Activated CD4-positive, alpha-beta T cell treated with anti-CD3 and anti-CD28 coated beads for 24 hours (primary cell): ENCODE results near the gene NAV3.
"Not testable (repeated sequence)": the region's sequence is repeated elsewhere in the genome, so short reads cannot be mapped to it uniquely, and the experiment has no call there.

Source experiments
- DNase-seq, 2 donors: peaks; one replicate each; pipeline ENCODE4 v3.0.0-alpha.2; 2020; ENCODE audit warnings: low read depth in 2 of 2

The NAV3 gene

DNA sequence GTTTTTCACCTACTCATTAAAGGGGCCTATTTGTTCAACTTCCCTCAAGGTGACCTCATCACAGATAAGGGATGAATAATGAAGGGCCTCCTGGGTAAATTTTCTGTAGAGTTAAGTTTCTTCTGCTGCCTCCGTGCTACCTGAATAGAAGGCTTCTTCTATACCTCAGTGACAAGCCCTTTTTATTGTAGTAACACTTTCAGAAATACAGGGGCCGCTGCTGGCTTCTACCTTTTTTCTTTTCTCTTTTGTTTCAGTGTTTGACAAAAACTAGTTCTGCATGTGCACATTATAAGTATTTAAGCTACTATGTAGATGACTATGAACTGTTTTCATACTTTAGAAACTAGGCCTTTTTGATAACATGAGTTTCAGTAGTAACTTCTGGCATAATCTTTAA, 207.0 kb downstream of the NAV3 start:
- no peak for DNase-seq

DNA sequence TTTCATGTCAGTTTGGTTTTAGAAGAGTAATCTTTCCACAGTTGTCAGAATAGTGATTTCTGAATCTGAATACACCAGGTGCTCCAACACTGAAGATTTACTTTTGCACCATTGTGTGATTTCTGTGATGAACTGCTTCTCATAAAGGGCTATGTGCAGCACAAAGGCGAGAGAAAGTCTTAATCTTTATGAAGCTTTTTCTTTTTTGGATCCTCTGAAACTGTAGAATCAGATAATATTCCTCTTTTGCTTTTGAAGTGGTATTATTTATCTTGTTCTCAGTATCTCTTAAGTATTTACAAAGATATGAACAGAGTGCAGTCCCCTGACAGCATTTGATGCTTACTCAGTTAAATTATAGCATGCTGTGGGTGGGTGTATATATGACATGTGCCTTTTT, 207.8 kb downstream of the NAV3 start:
- no peak for DNase-seq

DNA sequence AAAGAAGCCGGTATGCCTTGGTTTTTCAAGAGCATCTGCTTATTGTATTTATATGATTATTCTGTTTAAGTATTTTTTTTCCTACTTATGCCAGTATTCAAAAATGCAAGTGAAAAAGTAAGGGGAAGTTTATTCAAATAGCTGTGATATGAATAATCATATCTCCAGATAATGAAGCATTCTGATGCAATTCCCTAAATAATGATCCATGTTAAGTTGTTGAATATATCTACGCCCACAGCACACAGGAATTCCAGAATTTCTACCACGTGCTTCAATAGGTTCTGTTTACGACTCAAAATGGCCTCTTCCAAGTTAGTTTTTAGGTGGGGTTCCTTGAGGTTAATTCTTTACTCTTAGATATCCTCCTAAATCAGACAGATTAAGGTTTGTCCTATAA, 208.3 kb downstream of the NAV3 start:
- DNase-seq = no peak

DNA sequence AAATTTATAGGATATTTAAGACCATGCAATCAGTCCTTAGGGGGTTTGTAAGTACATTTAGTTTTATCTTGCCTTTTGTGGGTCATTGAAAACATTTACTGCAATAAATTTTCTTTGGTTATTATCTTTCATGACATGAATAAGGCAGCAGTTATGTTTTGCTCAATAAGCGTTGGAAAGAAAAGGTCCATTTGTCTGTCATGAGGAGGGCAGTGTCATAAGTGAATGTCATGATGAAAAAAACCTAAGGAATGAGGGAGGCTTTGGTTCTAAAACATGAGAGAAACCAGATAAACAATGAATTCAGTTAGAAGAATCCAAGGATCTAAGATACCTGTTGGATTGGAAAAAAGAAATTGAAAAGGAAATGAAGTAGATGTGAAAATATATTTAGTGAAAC, 209.4 kb downstream of the NAV3 start:
- no peak for DNase-seq

DNA sequence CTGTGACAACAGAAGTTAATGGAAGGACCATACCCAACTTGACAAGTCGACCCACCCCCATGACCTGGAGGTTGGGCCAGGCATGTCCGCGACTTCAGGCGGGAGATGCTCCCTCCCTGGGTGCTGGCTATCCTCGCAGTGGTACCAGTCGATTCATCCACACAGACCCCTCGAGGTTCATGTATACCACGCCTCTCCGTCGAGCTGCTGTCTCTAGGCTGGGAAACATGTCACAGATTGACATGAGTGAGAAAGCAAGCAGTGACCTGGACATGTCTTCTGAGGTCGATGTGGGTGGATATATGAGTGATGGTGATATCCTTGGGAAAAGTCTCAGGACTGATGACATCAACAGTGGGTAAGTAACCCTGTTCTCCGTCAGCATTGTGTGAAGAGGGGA, 220.1 kb downstream of the NAV3 start:
- DNase-seq = no peak

DNA sequence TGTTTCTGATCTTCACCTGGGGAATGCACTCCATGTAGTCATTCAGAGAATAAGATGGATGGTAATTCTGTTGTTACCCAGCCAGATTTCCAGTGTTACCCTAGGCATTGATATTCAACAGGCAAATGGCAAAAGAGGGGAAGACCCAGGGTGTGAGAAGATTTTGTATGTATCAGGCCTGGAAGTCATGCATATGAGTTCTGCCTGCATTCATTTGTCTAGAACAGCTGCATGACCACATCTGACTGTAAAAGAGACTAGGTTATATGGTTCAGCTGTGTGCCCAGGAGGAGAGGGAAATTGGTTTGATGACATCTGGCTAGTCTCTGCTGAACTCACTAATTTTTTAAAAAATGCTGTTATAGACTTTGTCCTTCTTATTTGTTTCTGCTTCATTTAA, 224.9 kb downstream of the NAV3 start:
- DNase-seq = no peak

DNA sequence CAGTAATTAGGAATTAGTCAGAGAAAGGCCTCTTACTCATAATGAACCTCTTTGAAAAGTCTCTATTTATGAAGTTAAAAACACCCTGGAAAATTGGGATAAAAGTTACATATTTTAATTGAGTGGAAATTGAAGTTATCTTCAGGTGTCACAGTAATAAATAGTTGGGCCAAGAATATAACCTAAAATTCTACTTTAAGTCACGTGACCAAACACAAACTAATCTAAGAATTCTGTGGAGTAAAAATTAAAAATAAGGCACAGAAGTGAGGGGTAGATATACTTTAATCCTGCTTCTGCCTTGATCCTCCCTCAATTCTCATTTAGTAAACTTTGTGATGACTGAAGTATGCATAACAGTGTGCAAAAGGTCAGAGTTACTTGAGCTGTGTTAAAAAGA, 226.4 kb downstream of the NAV3 start:
- no peak for DNase-seq

DNA sequence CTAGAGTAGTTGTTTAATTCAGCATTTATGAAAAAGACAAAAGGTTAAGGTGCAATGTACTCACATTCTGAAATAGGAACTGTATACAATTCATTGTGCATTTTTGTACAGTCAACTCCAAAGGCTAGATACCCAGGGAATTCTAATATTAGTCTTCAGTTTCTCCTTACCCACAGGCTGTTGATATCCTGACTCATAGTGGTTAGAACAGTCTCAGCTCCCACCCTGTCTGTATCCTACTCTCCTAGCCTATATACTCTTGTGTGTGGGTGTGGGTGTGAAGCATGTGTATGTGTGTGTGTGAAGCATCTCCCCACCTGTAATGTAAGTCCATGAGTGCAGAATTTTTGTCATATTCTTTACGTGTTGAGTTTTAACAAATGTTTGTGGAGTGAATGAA, 229.5 kb downstream of the NAV3 start:
- DNase-seq = no peak

DNA sequence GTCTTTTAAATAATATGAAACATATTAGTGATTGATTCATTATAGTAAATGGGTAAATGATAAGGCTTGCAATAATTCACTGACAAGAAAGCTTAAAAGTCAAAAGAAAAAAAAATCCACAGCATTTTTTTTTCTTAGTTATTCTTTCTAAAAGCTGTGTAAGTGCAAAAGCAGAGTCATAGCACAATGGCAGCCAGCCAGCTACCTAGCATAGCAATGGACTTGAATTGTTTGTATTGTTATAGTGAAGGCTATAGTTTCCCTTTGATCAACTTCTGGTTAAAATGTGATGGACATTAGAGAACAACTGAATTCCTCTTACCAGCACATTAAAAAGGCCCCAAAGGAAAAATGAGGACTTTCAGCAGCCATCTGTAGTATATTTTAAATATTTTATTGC, 232.1 kb downstream of the NAV3 start:
- DNase-seq = no peak

DNA sequence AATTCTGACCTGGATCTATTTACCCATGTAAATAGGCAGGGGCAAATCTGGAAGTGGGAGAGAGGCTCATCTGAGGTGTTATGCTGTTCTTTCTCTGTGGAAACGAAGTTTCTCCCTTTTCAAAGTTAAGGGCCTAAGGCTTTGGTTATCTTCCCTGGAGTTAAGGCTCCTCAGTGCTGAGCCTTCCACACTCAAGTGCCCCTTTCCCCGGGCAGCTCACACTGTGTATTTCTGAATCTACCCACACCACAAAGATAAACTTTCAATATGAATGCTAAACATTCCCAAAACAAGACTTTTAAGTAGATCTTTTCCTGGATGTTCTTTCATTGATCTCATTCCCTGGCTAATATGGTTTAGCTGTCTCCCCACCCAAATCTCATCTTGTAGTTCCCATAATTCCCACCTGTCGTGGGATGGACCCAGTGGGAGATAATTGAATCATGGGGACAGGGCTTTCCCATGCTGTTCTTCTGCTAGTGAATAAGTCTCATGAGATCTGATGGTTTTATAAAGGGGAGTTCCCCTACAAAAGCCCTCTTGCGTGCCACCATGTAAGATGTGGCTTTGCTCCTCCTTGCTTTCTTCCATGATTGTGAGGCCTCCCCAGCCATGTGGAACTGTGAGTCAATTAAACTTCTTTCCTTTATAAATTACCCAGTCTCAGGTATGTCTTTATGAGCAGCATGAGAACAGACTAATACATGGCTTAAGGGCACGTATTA, 251.1 kb downstream of the NAV3 start:
- DNase-seq = no peak

DNA sequence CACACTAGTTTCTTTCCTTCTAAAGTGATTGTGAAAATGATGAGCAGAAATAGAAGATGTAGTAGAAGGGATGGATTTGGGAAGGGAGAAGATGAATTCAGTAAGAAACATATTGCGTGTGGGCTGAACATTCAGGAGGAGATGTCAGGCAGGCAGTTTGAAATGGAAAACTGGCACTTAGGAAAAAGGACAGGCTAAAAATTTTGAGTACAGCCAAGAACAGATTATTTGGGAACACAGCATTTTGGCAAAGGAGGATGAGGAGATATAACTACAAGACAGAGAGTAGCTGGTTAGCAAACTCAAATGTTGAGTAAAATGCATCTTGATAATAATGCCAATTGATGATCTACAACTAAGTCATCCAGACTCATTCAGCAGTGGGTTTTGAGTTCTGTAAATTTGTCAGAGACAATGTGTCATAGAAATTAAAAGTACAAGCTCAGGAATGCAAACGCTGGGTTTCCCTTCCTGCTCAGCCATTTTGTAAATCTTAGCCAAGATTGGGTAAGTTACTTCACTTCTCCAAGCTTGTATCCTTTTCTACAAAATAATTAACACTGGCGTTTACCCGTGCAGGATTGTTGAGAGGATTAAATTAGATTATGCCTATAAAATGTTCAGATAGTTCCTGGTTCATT, 255.0 kb downstream of the NAV3 start:
- DNase-seq = no peak

DNA sequence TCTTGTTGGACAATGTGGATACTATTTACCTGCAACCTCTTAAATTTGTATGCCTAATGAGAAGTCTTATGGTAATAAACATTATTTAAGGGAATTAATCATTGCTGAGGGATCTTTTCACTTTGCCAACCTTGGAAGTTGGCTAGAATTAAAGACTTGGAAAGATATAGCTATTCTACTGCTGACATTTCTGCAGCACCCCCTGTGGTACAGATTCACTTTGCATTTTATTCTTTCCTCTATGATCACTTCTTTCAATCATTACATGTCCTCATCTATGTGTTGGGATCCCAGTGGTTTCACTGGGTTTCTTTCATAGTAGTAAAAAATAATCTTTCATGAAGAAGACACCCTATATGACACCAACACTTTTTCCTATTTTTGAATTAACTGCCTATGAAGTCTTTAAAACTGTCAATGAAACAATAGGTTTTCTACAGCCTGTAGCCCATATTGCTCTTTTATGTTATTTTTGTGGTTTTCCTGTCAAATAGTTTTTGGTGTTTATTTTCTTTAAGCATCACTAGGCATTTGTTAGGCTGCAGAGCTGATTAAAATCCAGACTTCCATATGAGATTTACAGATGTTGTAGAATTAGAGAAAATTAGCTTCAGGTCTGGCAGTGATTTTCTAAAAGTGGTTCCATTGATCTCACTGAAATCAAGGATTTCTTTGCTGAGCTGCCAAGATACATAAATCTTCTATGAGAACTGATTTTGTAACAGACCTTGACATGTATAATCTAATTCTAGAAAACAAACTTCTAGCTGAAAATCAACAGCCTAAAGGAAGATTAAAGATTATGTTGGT, 256.1 kb downstream of the NAV3 start:
- DNase-seq = no peak

DNA sequence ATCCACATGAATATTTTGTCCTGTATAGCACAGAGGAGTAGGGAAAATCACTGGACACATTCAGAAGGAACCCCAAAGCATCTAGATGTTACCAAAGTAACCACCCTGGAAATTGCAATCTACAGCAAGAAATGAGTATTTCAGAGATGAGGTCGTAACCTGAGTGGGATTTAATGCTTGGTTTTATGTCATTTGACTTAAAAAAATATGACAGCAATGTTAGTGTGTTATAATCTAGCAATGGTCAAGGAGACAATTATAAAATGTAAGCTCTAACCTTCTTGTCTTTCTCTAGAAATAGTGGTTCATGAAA, 256.6 kb downstream of the NAV3 start:
- DNase-seq = no peak

DNA sequence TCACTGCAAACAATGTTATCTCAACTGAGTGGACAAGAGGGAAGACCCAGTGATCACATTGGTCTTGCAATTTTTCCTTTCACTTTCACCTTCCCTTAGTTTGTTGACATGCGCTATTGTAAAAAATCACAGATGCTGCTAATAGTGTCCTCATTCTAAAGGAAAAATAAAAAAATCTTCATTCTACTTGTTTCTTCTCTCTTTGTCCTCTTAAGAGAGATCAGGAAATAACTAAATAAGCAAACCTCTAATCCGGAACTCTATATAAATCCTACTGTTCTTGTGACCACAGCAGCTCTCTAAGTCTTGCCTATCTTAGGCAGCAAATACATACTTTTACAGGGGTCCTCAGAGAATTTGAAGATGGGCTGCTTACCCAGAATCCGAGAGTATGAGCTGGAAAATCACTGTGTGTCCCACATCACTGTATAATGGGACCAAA, 257.7 kb downstream of the NAV3 start:
- no peak for DNase-seq

DNA sequence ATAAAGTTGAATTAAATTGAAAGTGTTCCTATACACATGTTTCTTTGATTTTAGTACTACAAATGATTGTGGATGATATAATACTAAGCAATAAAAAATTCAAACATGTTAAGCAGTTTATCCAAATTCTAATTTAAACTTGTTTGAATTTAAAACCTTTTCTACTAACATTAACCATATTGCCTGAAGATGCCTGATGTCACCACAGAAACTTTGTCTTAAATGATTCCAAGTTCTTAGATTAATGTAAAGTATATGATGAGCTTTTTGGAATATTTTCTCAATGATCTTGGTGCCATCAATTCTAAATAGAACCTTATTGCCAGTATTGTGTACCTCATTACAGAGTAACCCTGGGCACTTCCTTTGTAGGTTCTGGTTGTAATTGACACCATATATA, 259.6 kb downstream of the NAV3 start:
- no peak for DNase-seq

DNA sequence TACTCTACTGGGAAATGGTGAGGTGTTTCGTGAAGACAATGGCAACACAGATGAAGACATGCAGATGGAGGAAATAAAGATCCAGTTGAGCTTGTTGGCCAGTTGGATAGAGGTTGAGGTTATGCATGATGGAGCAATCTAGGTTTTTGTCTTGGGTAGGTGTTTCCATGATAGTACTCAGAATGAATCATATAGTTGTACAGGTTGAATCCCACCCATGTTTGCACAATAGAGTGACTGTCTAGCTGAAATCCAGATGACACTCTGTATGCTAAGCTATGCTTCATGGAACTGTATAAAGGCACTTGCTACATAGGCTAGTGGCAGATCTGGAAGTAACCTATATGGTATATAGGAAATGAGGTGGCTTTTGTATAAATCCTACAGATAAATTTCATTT, 264.9 kb downstream of the NAV3 start:
- no peak for DNase-seq

DNA sequence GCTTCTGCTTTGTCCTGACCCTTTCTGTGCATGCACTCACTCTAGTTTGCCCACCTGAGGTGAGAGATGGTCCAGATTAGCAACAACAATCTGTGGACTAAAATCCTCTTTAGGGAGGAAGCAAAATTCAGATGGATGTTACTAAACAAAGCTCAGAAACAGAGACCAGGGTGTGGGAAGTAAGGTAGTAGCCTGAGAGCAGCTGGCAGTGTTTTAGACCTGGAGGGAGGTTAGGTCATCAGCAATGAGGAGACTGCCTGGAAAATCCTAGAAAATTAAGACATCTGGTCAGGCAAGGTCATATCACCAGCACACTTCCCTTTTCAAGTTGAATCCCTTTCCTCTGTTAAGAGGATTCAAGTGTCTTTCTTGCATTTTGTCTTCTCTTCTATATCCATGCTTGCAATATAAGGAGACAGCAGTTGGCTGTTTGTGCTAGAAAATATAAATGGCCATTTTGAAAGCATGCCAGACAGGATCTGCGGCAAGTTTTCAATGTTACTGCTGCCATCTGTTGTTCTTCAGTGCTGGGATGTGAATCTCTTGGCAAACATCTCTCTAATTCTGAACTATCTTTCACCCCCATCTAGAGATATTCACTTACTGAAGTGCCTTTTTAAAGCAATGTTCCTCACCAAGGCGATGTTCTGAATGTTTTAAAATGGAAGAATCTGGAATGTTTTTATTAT, 266.4 kb downstream of the NAV3 start:
- DNase-seq = no peak

DNA sequence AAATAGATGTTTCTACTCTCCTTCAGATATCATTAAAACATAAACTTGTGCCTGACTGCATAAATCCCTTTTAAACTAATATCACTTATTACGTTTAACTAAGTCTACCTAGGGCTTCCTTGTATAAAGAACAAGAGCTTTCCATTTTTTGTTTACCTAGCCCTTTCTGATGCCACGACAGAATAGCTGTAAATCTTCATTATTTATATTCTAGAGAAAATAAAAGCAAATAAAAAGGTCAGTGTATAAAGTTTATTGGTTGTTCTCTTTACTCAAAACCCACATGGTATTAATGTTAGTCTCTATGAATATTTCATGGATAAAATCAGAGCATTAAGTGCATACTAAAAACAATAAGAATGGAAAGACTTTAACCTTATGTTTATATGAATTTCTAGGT, 269.1 kb downstream of the NAV3 start:
- no peak for DNase-seq

DNA sequence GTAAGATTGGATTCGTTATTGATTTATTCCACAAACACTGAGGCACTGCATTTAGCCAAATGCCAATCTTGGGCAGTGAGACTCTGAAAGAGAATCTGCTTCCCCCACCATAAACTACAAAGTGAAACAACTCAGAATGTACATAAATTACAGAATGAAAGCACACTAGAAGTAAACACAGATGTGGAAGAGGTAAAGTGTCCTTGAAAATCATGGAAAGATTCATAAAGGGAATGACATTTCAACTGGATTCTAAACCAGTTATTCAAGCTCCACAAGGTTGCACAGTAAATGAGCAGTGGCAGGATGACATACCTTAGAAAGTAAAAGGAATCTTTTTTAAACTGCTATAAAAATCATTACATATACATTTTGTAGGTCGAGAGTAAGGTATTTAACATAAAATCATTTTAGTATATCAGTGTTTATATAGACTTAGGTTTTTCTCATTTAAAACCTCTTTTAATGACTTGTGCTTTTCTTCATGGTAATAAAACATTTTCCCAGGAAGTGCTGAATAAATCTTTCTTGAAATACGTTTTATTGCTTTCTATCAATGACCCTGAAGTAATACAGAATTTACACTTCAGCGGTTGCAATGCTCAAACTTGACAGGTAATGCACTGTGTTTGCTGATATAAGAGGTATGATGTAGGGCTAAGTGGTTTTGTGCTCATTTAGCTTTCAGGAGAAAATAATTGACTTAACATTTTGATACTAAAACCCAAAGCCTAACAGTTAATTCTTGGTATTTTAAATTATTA, 270.6 kb downstream of the NAV3 start:
- DNase-seq = no peak

DNA sequence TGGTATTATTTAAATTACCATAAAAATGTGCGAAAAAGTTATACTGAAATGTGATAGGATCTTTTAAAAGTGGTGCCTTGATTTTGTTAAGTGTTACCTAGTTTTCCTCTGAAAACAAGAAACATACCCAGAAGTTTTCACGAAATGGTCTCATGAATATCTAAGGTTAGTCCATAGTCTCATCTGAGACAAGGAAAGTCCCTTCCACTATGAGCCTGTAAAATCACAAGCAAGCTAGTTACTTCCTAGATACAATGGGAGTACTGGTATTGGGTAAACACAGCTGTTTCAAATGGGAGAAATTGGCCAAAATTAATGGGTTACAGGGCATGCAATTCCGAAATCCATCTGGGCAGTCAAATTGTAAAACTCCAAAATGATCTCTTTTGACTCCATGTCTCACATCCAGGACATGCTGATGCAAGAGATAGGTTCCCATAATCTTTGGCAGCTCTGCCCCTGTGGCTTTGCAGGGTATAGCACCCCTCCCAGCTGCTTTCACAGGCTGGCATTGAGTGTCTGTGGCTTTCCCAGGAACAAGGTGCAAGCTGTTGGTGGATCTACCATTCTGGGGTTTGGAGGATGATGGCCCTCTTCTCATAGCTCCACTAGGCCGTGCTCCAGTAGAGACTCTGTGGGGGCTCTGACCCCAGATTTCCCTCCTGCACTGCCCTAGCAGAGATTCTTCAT, 271.4 kb downstream of the NAV3 start:
- no peak for DNase-seq

DNA sequence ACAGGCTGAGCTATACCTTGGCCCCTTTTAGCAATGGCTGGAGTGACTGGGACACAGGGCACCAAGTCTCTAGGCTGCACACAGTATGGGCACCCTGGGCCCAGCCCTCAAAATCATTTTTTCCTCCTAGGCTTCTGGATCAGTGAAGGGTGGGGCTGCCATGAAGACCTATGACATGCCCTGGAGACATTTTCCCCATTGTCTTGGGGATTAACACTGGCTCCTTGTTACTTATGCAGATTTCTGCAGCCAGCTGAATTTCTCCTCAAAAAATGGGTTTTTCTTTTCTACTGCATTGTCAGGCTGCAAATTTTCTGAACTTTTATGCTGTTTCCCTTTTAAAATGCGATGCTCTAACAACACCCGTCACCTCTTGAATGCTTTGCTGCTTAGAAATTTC, 272.1 kb downstream of the NAV3 start:
- not testable (repeated sequence) for DNase-seq
